ENCODE data around the gene SSUH2.

Gene SSUH2

DNA sequence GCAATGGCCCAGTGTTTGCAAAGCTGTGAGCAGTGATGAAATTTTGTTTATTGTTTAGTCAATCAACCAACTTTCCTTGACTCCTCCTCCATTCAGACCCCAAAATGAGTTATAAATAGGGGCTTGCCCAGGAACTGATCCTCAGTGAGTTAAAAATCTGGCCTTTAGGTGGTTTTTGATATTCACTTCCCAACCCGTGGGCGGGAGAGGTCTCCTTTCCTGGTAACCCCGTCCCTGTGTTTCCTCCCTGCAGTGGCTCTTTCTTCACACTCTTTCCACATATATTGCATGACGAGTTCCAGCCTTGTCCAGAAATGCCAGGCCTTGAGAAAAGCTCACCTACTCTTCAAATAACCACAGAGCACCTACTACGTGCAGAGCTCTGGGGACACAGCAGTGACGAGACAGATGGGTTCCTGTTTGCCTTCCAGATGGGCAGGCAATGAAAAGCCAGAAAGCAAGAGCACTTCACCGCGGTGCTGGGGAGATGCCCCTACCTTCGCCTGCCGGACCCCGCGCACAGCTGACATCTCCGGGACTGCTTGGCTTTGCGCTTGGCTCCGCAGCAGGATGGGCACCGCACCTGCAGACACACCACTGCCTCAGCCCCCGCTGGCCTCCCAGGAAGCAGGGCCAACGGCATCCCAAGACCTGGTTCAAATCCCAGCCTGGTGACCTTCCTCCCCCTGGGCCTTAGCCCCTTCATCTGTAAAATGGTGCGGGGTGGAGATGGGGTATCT is 17.2 kb downstream of the SSUH2 start:
- H3K36me3 ChIP-seq (ENCODE audit: control insufficient read depth in 2 of 2, insufficient read depth in 1 of 2, low read length in 2 of 2) = no peaks in the 10 kb centered on the region
- H3K27ac ChIP-seq (ENCODE audit: extremely low read depth, low read depth, low read length) = no peak overlapping the region
- TF ChIP-seq KLF1 (tag by site-specific recombination; IDR thresholded peaks at IDR 0.05) (no peak), ZNF585B (tag by site-specific recombination; IDR thresholded peaks at IDR 0.05) (no peak), ZBTB21 (tag by site-specific recombination; IDR thresholded peaks at IDR 0.05) (no peak), PRDM6 (tag by site-specific recombination; IDR thresholded peaks at IDR 0.05) (no peak), ZFP41 (tag by site-specific recombination; IDR thresholded peaks at IDR 0.05; ENCODE audit: borderline replicate concordance) (no peak), GLI4 (tag by site-specific recombination; IDR thresholded peaks at IDR 0.05) (no peak), OSR2 (tag by site-specific recombination; IDR thresholded peaks at IDR 0.05) (no peak), ZNF785 (tag by site-specific recombination; IDR thresholded peaks at IDR 0.05) (no peak)
- POLR2A ChIA-PET = no interaction called here
- no peaks in the 10 kb centered on the region for H3K9me3 ChIP-seq (ENCODE audit: control insufficient read depth, insufficient read depth, low read depth, low read length)
- H3K4me1 ChIP-seq (ENCODE audit: control insufficient read depth, insufficient read depth, low read length) = no peaks in the 10 kb centered on the region
- CTCF ChIA-PET = interaction anchor here (0.5 to 1.6 kb wide), 4 partner anchors 15 to 142 kb away, joined by 3 to 5 read pairs (median 3); partner anchors contain the start of gene OXTR
- no peak overlapping the region for H3K4me3 ChIP-seq (ENCODE audit: low read depth, low read length)

DNA sequence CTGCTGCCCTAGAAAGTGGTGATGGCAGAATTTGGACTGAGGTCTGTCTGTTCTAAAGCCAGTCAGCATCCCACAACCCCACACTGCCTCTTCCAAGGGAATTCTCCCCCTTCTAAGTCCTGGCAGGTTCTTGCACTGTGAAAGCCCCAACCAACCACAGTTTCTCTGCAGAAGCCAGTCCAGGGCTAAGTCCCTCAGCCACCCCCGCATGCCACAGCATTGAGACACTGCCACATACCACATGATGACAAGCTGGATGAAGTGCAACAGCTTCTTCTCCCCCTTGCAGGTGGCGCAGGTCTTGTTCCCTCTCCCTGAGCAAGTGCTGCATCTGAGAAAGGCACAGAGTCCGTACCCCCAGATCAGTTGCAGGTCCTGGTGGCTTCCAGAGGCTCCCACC is 18.6 kb downstream of the SSUH2 start:
- Histone ChIP-seq H3K4me3 (ENCODE audit: low read depth, low read length) (no peak overlapping the region), H3K9me3 (ENCODE audit: control insufficient read depth, insufficient read depth, low read depth, low read length) (no peaks in the 10 kb centered on the region), H3K4me1 (ENCODE audit: control insufficient read depth, insufficient read depth, low read length) (no peaks in the 10 kb centered on the region), H3K36me3 (ENCODE audit: control insufficient read depth in 2 of 2, insufficient read depth in 1 of 2, low read length in 2 of 2) (no peaks in the 10 kb centered on the region), H3K27ac (ENCODE audit: extremely low read depth, low read depth, low read length) (no peak overlapping the region)
- ChIA-PET POLR2A (no interaction called here), CTCF (interaction anchor here (0.6 to 1.6 kb wide), 9 partner anchors 26 to 301 kb away, joined by 3 to 5 read pairs (median 3); partner anchors contain the start of gene OXTR)
- 0 out of 2 replicates have a peak, but pooled peaks have one; percentile 16 for TF ChIP-seq ZNF600 (tag by site-specific recombination; IDR thresholded peaks at IDR 0.05)
- TF ChIP-seq ZNF664 (tag by site-specific recombination; IDR thresholded peaks at IDR 0.05) = no peak
- no peak for TF ChIP-seq ZNF555 (tag by site-specific recombination; conservative IDR thresholded peaks at IDR 0.05)
- TF ChIP-seq ZNF112 (tag by site-specific recombination; IDR thresholded peaks at IDR 0.05) = no peak

DNA sequence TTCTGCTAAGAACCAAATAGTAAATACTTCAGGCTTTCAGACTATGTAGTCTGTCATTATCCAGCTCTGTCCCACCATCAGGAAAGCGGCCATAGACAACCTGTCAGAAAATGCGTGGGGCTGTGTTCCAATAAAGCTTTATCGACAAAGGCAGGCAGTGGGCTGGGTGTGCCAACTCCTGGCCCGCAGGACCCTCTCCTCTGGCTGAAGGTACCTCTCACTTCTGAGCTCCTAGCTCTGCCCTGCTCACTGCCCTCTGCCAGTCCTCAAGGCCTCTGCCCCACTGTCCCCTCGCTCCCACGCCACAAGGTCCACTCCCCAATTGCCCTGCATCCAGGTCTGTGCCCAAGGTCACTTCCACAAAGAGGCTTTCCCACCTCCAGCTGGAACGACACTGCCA is 20.0 kb downstream of the SSUH2 start:
- no peak overlapping the region for H3K4me3 ChIP-seq (ENCODE audit: low read depth, low read length)
- TF ChIP-seq KLF16 (tag by site-specific recombination; IDR thresholded peaks at IDR 0.05) (no peak), ZNF155 (tag by site-specific recombination; IDR thresholded peaks at IDR 0.05) (no peak)
- TF ChIP-seq, protein P1, sequence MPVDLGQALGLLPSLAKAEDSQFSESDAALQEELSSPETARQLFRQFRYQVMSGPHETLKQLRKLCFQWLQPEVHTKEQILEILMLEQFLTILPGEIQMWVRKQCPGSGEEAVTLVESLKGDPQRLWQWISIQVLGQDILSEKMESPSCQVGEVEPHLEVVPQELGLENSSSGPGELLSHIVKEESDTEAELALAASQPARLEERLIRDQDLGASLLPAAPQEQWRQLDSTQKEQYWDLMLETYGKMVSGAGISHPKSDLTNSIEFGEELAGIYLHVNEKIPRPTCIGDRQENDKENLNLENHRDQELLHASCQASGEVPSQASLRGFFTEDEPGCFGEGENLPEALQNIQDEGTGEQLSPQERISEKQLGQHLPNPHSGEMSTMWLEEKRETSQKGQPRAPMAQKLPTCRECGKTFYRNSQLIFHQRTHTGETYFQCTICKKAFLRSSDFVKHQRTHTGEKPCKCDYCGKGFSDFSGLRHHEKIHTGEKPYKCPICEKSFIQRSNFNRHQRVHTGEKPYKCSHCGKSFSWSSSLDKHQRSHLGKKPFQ (tag by site-specific recombination; IDR thresholded peaks at IDR 0.05) = no peak
- TF ChIP-seq, protein P2, sequence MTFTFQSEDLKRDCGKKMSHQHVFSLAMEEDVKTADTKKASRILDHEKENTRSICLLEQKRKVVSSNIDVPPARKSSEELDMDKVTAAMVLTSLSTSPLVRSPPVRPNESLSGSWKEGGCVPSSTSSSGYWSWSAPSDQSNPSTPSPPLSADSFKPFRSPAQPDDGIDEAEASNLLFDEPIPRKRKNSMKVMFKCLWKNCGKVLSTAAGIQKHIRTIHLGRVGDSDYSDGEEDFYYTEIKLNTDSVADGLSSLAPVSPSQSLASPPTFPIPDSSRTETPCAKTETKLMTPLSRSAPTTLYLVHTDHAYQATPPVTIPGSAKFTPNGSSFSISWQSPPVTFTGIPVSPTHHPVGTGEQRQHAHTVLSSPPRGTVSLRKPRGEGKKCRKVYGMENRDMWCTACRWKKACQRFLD (tag by site-specific recombination; IDR thresholded peaks at IDR 0.05) = no peak
- no peaks in the 10 kb centered on the region for H3K4me1 ChIP-seq (ENCODE audit: control insufficient read depth, insufficient read depth, low read length)
- H3K36me3 ChIP-seq (ENCODE audit: control insufficient read depth in 2 of 2, insufficient read depth in 1 of 2, low read length in 2 of 2) = peaks cover 0 to 3% of the 10 kb centered on the region in 2 experiments; a peak in 1 of 3 replicates
- ChIA-PET CTCF (interaction anchor here (0.6 to 1.4 kb wide), 8 partner anchors 7 to 381 kb away, joined by 3 to 5 read pairs (median 3); partner anchors contain the start of gene SSUH2), POLR2A (no interaction called here)
- no peak overlapping the region for H3K27ac ChIP-seq (ENCODE audit: extremely low read depth, low read depth, low read length)
- H3K9me3 ChIP-seq (ENCODE audit: control insufficient read depth, insufficient read depth, low read depth, low read length) = no peaks in the 10 kb centered on the region; the same call in 1 of the 2 replicates

Measured in HEK293 (cell line).